Stomach (tissue), 9 donors: ENCODE results near the gene SCARB1. TPM values are rescaled to one million over a fixed set of nuclear protein-coding genes. Genes with fewer than 3 reads are reported as not detected.
A peak's percentile ranks its signal among the peaks of the same experiment; 100 is the strongest.

Source experiments
- DNase-seq, 2 donors: peaks; one replicate each; pipeline versions ENCODE4 v3.0.0 to v3.0.0-alpha.2; 2013 to 2019
- H3K27ac ChIP-seq, 5 donors: fragments of 200-600 bp in 4 of 5; sonication (generic) in 4 of 5; one replicate each; pipeline ENCODE4 v1.5.1; 2013 to 2019; ENCODE audit warnings: mild to moderate bottlenecking in 1 of 5, moderate library complexity in 1 of 5
- H3K27me3 ChIP-seq, 3 donors: fragments of 200-600 bp; sonication (generic); one replicate each; pipeline ENCODE4 v1.5.1; 2017 to 2019; ENCODE audit warnings: mixed run types in 1 of 3
- H3K36me3 ChIP-seq, 4 donors: fragments of 200-600 bp; sonication (generic); 1 replicate in 3 of 4; 2 replicates in 1 of 4; pipeline ENCODE4 v1.5.1; 2016 to 2019
- H3K4me1 ChIP-seq, 4 donors: fragments of 200-600 bp; sonication (generic); one replicate each; pipeline ENCODE4 v1.5.1; 2016 to 2019
- H3K4me3 ChIP-seq, 4 donors: fragments of 200-600 bp; sonication (generic) in 3 of 4; one replicate each; pipeline ENCODE4 v1.5.1; 2016 to 2019; ENCODE audit warnings: mild to moderate bottlenecking in 1 of 4
- H3K9me3 ChIP-seq, 4 donors: fragments of 200-600 bp; sonication (generic); one replicate each; pipeline ENCODE4 v1.5.1; 2016 to 2019
- EP300 ChIP-seq: sonication (generic); formaldehyde crosslinking; IDR thresholded peaks from one replicate; pipeline ENCODE4 v1.6.1; 2017; ENCODE audit warnings: antibody characterized with exemption
- POLR2A ChIP-seq, 4 donors: fragments of 450-650 bp; IDR thresholded peaks; one replicate each; pipeline ENCODE4 v1.6.1; 2016; ENCODE audit warnings: antibody characterized with exemption in 4 of 4, control low read depth in 2 of 4, mild to moderate bottlenecking in 1 of 4, moderate library complexity in 1 of 4
- POLR2AphosphoS5 ChIP-seq, 3 donors: sonication (generic); formaldehyde crosslinking; IDR thresholded peaks; one replicate each; pipeline ENCODE4 v1.6.1; 2016; ENCODE audit warnings: antibody characterized with exemption in 3 of 3
- WGBS, 5 donors: extraction: QIAGEN DNeasy Blood & Tissue Kit in 3 of 5; methylation state at CpG; one replicate each; pipeline versions ENCODE4 v1.1.5 to v1.1.7; 2013 to 2018; 5-methylcytosine and 5-hydroxymethylcytosine counted together
- intact Hi-C: fragments of 100-400 bp; cut with DNase I; formaldehyde crosslinking; loops from one replicate; pipeline ENCODE4 v1.15.1; 2023; ENCODE audit warnings: low total_unique reads
- polyA plus RNA-seq, 3 donors: library from polyadenylated mRNA; stranded (reverse); fragments of 200-250 nt; gene quantifications; one replicate each; pipeline ENCODE4 v1.2.3, GENCODE V29; 2013
- total RNA-seq, 5 donors: library from RNA; depleted of rRNA; stranded (reverse); fragments of >200 nt; gene quantifications; one replicate each; pipeline versions ENCODE4 v1.1.0 to v1.2.3, GENCODE V29; 2014 to 2016
- TF ChIP-seq, protein P1 (sequence below), 7 experiments: fragments of 450-650 bp in 4 of 7; fragments of 200-600 bp in 3 of 7; sonication (generic) in 3 of 7; IDR thresholded peaks; one replicate each; pipeline ENCODE4 v1.5.1; 2016 to 2019; ENCODE audit warnings: antibody characterized with exemption in 7 of 7, control low read depth in 2 of 7, mild to moderate bottlenecking in 1 of 7
- donor health status: healthy with polysubstance abuse.
- donor health status: Bipolar disorder and iron deficiency.
- donor health status: healthy.

SCARB1 gene
- total and polyA plus RNA-seq, 8 donors = 2.9 to 63.7 (median 8.8) TPM

DNA sequence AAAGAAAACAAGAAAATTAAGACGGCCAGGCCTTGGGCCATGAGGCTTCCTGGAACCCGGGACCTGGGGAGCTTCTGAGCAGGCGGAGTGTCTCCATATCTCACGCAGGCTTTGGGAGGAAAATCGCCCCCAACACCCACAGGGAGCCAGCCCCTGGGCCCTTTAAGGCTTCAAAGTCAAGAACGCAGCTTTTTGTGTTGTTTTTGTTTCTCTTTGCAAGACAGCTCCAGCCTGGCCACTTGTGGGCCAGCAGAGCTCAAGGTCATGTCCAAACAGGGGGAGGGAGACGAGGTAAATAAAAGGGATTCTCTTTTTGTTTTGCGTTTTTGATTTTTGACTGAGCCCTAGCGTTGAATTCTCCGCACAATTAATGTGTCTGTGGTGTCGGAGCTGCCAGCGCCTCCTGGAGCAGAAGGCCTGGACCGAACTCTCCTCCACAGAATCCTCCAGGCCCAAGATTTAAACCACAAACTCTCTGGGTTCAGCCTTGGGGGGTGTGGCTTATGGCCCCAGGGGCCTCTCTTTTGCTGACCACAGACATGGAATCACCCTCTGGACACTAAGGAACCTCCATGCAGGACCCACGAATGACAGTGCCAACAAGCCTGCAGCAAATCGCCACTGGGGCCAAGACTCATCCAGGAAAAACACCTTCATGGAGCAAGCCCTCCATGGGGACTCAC is 8.2 kb downstream of the SCARB1 start:
- Histone ChIP-seq H3K9me3 (no peaks in the 10 kb centered on the region), H3K4me1 (peaks cover 11 to 48% (median 27%) of the 10 kb centered on the region in 4 donors), H3K36me3 (no peaks in the 10 kb centered on the region), H3K27me3 (no peaks in the 10 kb centered on the region), H3K4me3 (no peak overlapping the region), H3K27ac (peak overlapping the region in 2 of 5 donors; percentile 4 to 18)
- no peak for DNase-seq
- intact Hi-C loops = no loop called here
- TF ChIP-seq POLR2AphosphoS5 (IDR thresholded peaks at IDR 0.05) (no peak), POLR2A (IDR thresholded peaks at IDR 0.05) (no peak), EP300 (no peak)
- TF ChIP-seq, protein P1, sequence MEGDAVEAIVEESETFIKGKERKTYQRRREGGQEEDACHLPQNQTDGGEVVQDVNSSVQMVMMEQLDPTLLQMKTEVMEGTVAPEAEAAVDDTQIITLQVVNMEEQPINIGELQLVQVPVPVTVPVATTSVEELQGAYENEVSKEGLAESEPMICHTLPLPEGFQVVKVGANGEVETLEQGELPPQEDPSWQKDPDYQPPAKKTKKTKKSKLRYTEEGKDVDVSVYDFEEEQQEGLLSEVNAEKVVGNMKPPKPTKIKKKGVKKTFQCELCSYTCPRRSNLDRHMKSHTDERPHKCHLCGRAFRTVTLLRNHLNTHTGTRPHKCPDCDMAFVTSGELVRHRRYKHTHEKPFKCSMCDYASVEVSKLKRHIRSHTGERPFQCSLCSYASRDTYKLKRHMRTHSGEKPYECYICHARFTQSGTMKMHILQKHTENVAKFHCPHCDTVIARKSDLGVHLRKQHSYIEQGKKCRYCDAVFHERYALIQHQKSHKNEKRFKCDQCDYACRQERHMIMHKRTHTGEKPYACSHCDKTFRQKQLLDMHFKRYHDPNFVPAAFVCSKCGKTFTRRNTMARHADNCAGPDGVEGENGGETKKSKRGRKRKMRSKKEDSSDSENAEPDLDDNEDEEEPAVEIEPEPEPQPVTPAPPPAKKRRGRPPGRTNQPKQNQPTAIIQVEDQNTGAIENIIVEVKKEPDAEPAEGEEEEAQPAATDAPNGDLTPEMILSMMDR (IDR thresholded peaks at IDR 0.05) = no peak
- 86 to 88% (median 87%) methylated on average over 15 of the region's 15 CpGs for WGBS, 5 donors

DNA sequence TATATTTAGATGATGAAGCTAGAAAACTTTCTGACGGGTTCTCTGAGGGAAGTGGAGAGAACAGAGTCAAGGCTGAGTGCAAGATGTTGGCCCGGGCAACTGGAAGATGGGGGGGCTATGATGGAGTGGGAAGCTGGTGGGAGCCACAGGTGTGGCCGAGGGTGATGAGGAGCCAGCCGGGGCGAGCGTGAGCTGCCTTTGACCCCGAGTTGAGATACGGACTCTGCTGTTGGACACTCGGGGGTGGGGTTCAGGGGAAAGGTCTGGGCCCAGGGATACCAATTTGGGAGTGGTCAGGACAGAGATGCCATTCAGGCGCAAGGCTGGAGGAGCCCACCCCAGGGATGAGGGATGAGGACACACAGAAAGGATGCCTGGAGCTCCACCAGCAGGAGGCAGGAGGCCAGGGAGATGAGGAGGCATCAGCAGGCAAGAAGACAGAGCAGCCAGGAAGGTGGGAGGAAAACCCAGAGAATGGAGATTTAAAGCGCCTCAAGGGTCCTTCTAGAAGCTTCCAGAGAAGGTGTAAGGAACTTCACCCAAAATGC is 9.0 kb downstream of the SCARB1 start:
- TF ChIP-seq, protein P1 (IDR thresholded peaks at IDR 0.05) = no peak
- TF ChIP-seq POLR2A (IDR thresholded peaks at IDR 0.05) (no peak), EP300 (no peak), POLR2AphosphoS5 (IDR thresholded peaks at IDR 0.05) (no peak)
- intact Hi-C loops = no loop called here
- H3K27ac ChIP-seq = peak overlapping the region in 2 of 5 donors; percentile 4 to 18

DNA sequence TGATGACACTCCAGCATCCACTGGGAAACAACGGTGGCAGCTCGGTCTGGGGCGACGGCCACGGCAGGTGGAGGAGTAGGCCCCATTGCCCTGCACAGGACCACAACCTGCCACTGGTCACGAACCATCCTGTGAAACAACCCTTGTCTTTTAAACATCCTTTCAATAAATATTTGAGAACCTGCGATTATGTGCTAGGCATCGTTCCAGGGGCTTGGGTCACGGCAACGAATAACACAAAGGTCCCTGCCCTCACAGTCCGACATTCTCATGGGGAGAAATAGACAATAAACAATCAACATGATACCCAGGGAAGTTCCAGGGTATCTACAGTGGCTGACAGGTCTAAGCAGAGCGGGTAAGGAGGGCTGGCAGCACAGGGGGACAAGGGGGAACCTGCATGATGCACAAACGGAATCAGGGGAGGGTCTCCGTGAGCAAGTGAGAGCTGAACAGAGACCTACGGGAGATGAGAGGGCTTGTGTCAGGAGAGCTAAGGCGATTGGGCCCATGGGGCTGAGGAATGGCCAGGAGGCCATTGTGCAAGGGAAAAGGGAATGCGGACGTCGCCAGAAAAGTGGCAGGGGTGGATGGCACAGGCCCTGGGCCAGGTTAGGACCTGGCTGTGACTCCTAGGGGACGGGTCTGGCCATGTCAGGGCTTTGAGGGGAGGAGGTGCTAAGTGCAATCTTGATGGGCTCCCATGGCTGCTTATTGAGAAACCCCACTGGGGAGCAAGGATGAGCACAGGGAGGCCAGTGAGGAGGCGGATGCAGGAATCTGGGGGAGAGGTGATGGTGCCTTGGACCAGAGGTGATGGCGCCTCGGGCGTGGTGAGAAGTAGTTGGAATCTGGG is 9.7 kb downstream of the SCARB1 start:
- Histone ChIP-seq H3K4me1 (peaks cover 11 to 55% (median 27%) of the 10 kb centered on the region in 4 donors), H3K36me3 (no peaks in the 10 kb centered on the region), H3K9me3 (no peaks in the 10 kb centered on the region), H3K4me3 (no peak overlapping the region), H3K27ac (no peak overlapping the region), H3K27me3 (no peaks in the 10 kb centered on the region)
- TF ChIP-seq EP300 = no peak
- TF ChIP-seq, protein P1 (IDR thresholded peaks at IDR 0.05) = no peak
- no peak for TF ChIP-seq POLR2A (IDR thresholded peaks at IDR 0.05)
- no peak for TF ChIP-seq POLR2AphosphoS5 (IDR thresholded peaks at IDR 0.05)
- DNase-seq = no peak
- intact Hi-C loops = no loop called here
- WGBS, 5 donors = 64 to 74% (median 71%) methylated on average over 23 to 24 of the region's 24 CpGs

More for the DNA sequence above, 9.0 kb downstream of the SCARB1 start:
- DNase-seq = no peak
- peaks cover 11 to 50% (median 27%) of the 10 kb centered on the region in 4 donors for H3K4me1 ChIP-seq
- no peak overlapping the region for H3K4me3 ChIP-seq
- no peaks in the 10 kb centered on the region for H3K27me3 ChIP-seq
- H3K36me3 ChIP-seq = no peaks in the 10 kb centered on the region
- H3K9me3 ChIP-seq = no peaks in the 10 kb centered on the region
- 89 to 96% (median 93%) methylated on average over 11 of the region's 11 CpGs for WGBS, 5 donors

- H3K27ac ChIP-seq = peak overlapping the region in 2 of 5 donors; percentile 23 to 39
- intact Hi-C loops = no loop called here
- WGBS, 5 donors = 82 to 91% (median 90%) methylated on average over 11 of the region's 11 CpGs
- TF ChIP-seq, protein P1 (IDR thresholded peaks at IDR 0.05) = no peak
- no peak for TF ChIP-seq EP300
- no peak for TF ChIP-seq POLR2AphosphoS5 (IDR thresholded peaks at IDR 0.05)
- no peak for TF ChIP-seq POLR2A (IDR thresholded peaks at IDR 0.05)
- DNase-seq = no peak
- H3K36me3 ChIP-seq = no peaks in the 10 kb centered on the region
- peaks cover 11 to 55% (median 27%) of the 10 kb centered on the region in 4 donors for H3K4me1 ChIP-seq
- H3K4me3 ChIP-seq = no peak overlapping the region
- no peaks in the 10 kb centered on the region for H3K27me3 ChIP-seq
- H3K9me3 ChIP-seq = no peaks in the 10 kb centered on the region
Observed at GRCh38 chr12:124852911-124853427, 10.7 kb downstream of the SCARB1 start.
